KMS-11 (cell line): ENCODE measurements around the gene CACNA1D.

Source experiments
- H2AFZ ChIP-seq: fragments of 200-600 bp; sonication (generic); 2 replicates; pipeline ENCODE4 v1.6.1; 2016; ENCODE audit warnings: antibody characterized with exemption, mixed run types, low read depth
- H3K27ac ChIP-seq: fragments of 200-600 bp; sonication (generic); 2 replicates; pipeline ENCODE4 v1.6.1; 2016; ENCODE audit warnings: mild to moderate bottlenecking, mixed run types
- H3K27me3 ChIP-seq: fragments of 200-600 bp; sonication (generic); 2 replicates; pipeline ENCODE4 v1.6.1; 2017; ENCODE audit warnings: mild to moderate bottlenecking, low read depth, mixed run types, moderate library complexity; ENCODE audit not compliant: insufficient read depth
- H3K36me3 ChIP-seq: fragments of 200-600 bp; sonication (generic); 2 replicates; pipeline ENCODE4 v1.6.1; 2017; ENCODE audit warnings: mild to moderate bottlenecking, mixed run types; ENCODE audit not compliant: insufficient read depth
- H3K4me1 ChIP-seq: fragments of 200-600 bp; sonication (generic); 2 replicates; pipeline ENCODE4 v1.6.1; 2016; ENCODE audit warnings: mild to moderate bottlenecking, low read depth, mixed run types; ENCODE audit not compliant: poor library complexity, severe bottlenecking
- H3K4me2 ChIP-seq: fragments of 200-600 bp; sonication (generic); 2 replicates; pipeline ENCODE4 v1.7.0; 2016; ENCODE audit warnings: mild to moderate bottlenecking, mixed run types
- H3K4me3 ChIP-seq: fragments of 200-600 bp; sonication (generic); IDR thresholded peaks from 2 replicates; pipeline ENCODE4 v1.6.1; 2017; ENCODE audit warnings: low read depth, low read length, mixed read lengths; ENCODE audit not compliant: insufficient read depth
- H3K79me2 ChIP-seq: fragments of 200-600 bp; sonication (generic); 2 replicates; pipeline ENCODE4 v1.6.1; 2016; ENCODE audit warnings: low read depth, mixed run types; ENCODE audit not compliant: insufficient read depth
- H3K9ac ChIP-seq: fragments of 200-600 bp; sonication (generic); 2 replicates; pipeline ENCODE4 v1.6.1; 2016; ENCODE audit warnings: mild to moderate bottlenecking, mixed run types
- H4K20me1 ChIP-seq: fragments of 200-600 bp; sonication (generic); 2 replicates; pipeline ENCODE4 v1.6.1; 2016; ENCODE audit warnings: mild to moderate bottlenecking, mixed run types; ENCODE audit not compliant: insufficient read depth
- TF ChIP-seq, protein P1 (sequence below): fragments of 200-600 bp; sonication (generic); conservative IDR thresholded peaks from 2 replicates; pipeline ENCODE4 v1.6.1; 2017; ENCODE audit warnings: low read depth, mild to moderate bottlenecking, antibody characterized with exemption, low read length, moderate library complexity, mixed read lengths

Gene CACNA1D

GRCh38 chr3:53705774-53706173 is 211.4 kb downstream of the CACNA1D start:
- Histone ChIP-seq H3K4me2 (no peak overlapping the region; the same call in 1 of the 2 replicates), H4K20me1 (no peaks in the 10 kb centered on the region), H2AFZ (peak overlapping the region; percentile 16; the same call in 1 of the 2 replicates), H3K9ac (no peak overlapping the region), H3K79me2 (no peaks in the 10 kb centered on the region), H3K36me3 (no peaks in the 10 kb centered on the region), H3K27me3 (no peaks in the 10 kb centered on the region), H3K4me3 (no peak overlapping the region), H3K4me1 (peaks cover 70% of the 10 kb centered on the region), H3K27ac (no peak overlapping the region; the same call in 1 of the 2 replicates)
- TF ChIP-seq, protein P1, sequence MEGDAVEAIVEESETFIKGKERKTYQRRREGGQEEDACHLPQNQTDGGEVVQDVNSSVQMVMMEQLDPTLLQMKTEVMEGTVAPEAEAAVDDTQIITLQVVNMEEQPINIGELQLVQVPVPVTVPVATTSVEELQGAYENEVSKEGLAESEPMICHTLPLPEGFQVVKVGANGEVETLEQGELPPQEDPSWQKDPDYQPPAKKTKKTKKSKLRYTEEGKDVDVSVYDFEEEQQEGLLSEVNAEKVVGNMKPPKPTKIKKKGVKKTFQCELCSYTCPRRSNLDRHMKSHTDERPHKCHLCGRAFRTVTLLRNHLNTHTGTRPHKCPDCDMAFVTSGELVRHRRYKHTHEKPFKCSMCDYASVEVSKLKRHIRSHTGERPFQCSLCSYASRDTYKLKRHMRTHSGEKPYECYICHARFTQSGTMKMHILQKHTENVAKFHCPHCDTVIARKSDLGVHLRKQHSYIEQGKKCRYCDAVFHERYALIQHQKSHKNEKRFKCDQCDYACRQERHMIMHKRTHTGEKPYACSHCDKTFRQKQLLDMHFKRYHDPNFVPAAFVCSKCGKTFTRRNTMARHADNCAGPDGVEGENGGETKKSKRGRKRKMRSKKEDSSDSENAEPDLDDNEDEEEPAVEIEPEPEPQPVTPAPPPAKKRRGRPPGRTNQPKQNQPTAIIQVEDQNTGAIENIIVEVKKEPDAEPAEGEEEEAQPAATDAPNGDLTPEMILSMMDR: no peak

- Histone ChIP-seq H3K27ac (no peak overlapping the region), H3K4me2 (no peak overlapping the region), H3K4me3 (no peak overlapping the region), H3K4me1 (peaks cover 56% of the 10 kb centered on the region), H4K20me1 (no peaks in the 10 kb centered on the region), H3K27me3 (no peaks in the 10 kb centered on the region), H3K9ac (no peak overlapping the region), H3K79me2 (no peaks in the 10 kb centered on the region), H2AFZ (no peak overlapping the region), H3K36me3 (no peaks in the 10 kb centered on the region)
- TF ChIP-seq, protein P1: no peak
These were observed 212.8 kb downstream of the CACNA1D start for GRCh38 chr3:53707222-53707621.

DNA sequence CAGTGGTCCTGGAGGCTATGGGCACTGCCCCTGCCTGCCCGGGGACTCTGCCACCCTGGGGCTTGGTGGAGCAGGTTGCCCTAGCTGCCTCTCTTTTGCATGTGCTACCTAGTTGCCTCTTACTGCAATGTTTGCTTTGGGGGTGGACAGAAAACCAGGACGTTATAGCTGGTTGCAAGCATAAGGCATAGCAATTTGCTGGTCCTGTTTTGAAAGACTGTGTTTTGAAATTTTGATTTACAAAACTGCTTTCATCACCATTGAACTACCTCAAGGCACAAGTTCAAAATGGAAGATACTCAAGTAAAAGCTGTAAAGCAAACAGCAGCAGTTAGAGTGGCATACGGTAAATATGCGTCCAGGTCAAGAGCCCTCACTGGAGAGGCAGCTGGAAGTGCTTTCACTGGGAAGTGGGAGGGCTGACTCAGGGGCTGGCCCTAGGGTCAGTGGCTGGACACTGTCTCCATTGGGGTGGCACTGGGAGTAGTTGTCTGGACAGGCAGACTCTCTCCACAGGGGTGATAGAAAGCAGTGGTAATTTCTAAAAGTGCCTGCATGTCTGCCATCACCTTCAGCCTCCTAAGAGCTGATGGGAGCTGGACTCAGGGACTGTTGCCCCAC is 213.7 kb downstream of the CACNA1D start:
- TF ChIP-seq, protein P1: no peak
- no peak overlapping the region for H3K4me3 ChIP-seq
- no peak overlapping the region for H3K27ac ChIP-seq
- no peaks in the 10 kb centered on the region for H4K20me1 ChIP-seq
- H3K27me3 ChIP-seq: no peaks in the 10 kb centered on the region
- H3K79me2 ChIP-seq: no peaks in the 10 kb centered on the region
- H3K36me3 ChIP-seq: no peaks in the 10 kb centered on the region
- H3K4me2 ChIP-seq: no peak overlapping the region
- no peak overlapping the region for H3K9ac ChIP-seq
- peaks cover 48% of the 10 kb centered on the region for H3K4me1 ChIP-seq
- no peak overlapping the region for H2AFZ ChIP-seq

GRCh38 chr3:53709256-53709655 is 214.8 kb downstream of the CACNA1D start:
- no peak overlapping the region for H3K27ac ChIP-seq
- no peak overlapping the region for H3K9ac ChIP-seq
- no peaks in the 10 kb centered on the region for H4K20me1 ChIP-seq
- H3K36me3 ChIP-seq: no peaks in the 10 kb centered on the region
- H3K4me1 ChIP-seq: peaks cover 37% of the 10 kb centered on the region
- H3K27me3 ChIP-seq: no peaks in the 10 kb centered on the region
- H2AFZ ChIP-seq: no peak overlapping the region
- H3K79me2 ChIP-seq: no peaks in the 10 kb centered on the region
- no peak overlapping the region for H3K4me2 ChIP-seq
- no peak overlapping the region for H3K4me3 ChIP-seq
- TF ChIP-seq, protein P1: no peak
